Breast epithelium (tissue), 4 donors: ENCODE data around the gene SRSF11. TPM values are rescaled to one million over a fixed set of nuclear protein-coding genes. Genes with fewer than 3 reads are reported as not detected.

Source experiments
- DNase-seq, 2 donors: peaks; one replicate each; pipeline ENCODE4 v3.0.0-alpha.2; 2019; ENCODE audit warnings: low spot score in 2 of 2
- H3K27ac ChIP-seq, 2 donors: fragments of 200-600 bp; sonication (generic) in 1 of 2; one replicate each; pipeline ENCODE4 v1.5.1; 2016 to 2019; ENCODE audit warnings: mild to moderate bottlenecking in 1 of 2
- H3K27me3 ChIP-seq, 2 donors: fragments of 200-600 bp; sonication (generic) in 1 of 2; one replicate each; pipeline versions ENCODE4 v1.5.1 to v1.6.0; 2017 to 2019; ENCODE audit warnings: control low read depth in 1 of 2, mild to moderate bottlenecking in 1 of 2
- H3K36me3 ChIP-seq: fragments of 200-600 bp; one replicate; pipeline ENCODE4 v1.5.1; 2019
- H3K4me1 ChIP-seq, 2 donors: fragments of 200-600 bp; sonication (generic); one replicate each; pipeline ENCODE4 v1.5.1; 2016 to 2019; ENCODE audit warnings: control low read depth in 1 of 2
- H3K4me3 ChIP-seq, 3 donors: fragments of 200-600 bp; sonication (generic); 1 replicate in 2 of 3; 2 replicates in 1 of 3; pipeline ENCODE4 v1.5.1; 2016 to 2019; ENCODE audit warnings: mild to moderate bottlenecking in 3 of 3, moderate library complexity in 2 of 3
- H3K9me3 ChIP-seq, 2 donors: fragments of 200-600 bp; sonication (generic) in 1 of 2; one replicate each; pipeline ENCODE4 v1.5.1; 2016 to 2019; ENCODE audit warnings: control low read depth in 1 of 2
- CTCF ChIP-seq, 3 donors: fragments of 450-650 bp; IDR thresholded peaks; one replicate each; pipeline ENCODE4 v1.5.1; 2016 to 2017; ENCODE audit warnings: antibody characterized with exemption in 3 of 3, mild to moderate bottlenecking in 3 of 3, moderate library complexity in 3 of 3
- POLR2A ChIP-seq: fragments of 450-650 bp; IDR thresholded peaks from one replicate; pipeline ENCODE4 v1.6.1; 2016; ENCODE audit warnings: antibody characterized with exemption, mild to moderate bottlenecking, moderate library complexity
- POLR2AphosphoS5 ChIP-seq, 3 donors: sonication (generic); formaldehyde crosslinking; IDR thresholded peaks; one replicate each; pipeline ENCODE4 v1.6.1; 2017; ENCODE audit warnings: antibody characterized with exemption in 3 of 3
- intact Hi-C: fragments of 100-400 bp; cut with DNase I; formaldehyde crosslinking; loops from one replicate; pipeline ENCODE4 v1.15.1; 2023; ENCODE audit warnings: low total_unique reads
- total RNA-seq, 3 donors: library from RNA; depleted of rRNA; stranded (reverse); fragments of >200 nt; gene quantifications; one replicate each; pipeline ENCODE4 v1.1.0, GENCODE V29; 2016

Gene SRSF11
- total RNA-seq, 3 donors from 2014 or later = 200 to 295 (median 225) TPM

GRCh38 chr1:70293186-70293843 is 72.1 kb downstream of the SRSF11 start:
- Histone ChIP-seq H3K27me3 (no peaks in the 10 kb centered on the region), H3K36me3 (no peaks in the 10 kb centered on the region), H3K4me1 (no peaks in the 10 kb centered on the region), H3K27ac (no peak overlapping the region), H3K4me3 (no peak overlapping the region), H3K9me3 (no peaks in the 10 kb centered on the region)
- intact Hi-C loops = no loop called here
- DNase-seq = no peak
- TF ChIP-seq POLR2AphosphoS5 (IDR thresholded peaks at IDR 0.05) = no peak
- TF ChIP-seq POLR2A = no peak
- TF ChIP-seq CTCF (IDR thresholded peaks at IDR 0.05) = no peak

DNA sequence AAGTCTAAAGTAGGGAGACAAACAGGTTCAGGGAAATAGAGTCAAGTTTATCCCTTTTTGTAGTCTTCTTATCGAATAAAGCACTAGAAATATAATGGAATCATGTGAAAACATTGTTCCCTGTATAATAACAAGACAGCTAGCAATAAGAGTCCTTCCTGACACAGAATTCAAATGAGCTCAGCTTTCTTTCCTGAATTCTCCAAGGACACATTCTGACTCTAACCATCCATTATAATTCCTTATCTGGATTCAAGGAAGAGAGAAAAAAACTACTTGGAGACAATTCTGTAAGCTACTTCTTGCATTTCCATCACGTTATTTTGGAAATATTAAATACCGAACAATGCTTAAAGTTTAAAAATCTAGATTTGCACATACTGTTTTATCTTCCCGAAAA is 74.6 kb downstream of the SRSF11 start:
- DNase-seq = no peak
- intact Hi-C loops = no loop called here
- Histone ChIP-seq H3K4me3 (no peak overlapping the region), H3K9me3 (no peaks in the 10 kb centered on the region), H3K27ac (no peak overlapping the region), H3K36me3 (no peaks in the 10 kb centered on the region), H3K27me3 (no peaks in the 10 kb centered on the region), H3K4me1 (no peaks in the 10 kb centered on the region)
- TF ChIP-seq POLR2AphosphoS5 (IDR thresholded peaks at IDR 0.05) = no peak
- no peak for TF ChIP-seq CTCF (IDR thresholded peaks at IDR 0.05)
- no peak for TF ChIP-seq POLR2A

DNA sequence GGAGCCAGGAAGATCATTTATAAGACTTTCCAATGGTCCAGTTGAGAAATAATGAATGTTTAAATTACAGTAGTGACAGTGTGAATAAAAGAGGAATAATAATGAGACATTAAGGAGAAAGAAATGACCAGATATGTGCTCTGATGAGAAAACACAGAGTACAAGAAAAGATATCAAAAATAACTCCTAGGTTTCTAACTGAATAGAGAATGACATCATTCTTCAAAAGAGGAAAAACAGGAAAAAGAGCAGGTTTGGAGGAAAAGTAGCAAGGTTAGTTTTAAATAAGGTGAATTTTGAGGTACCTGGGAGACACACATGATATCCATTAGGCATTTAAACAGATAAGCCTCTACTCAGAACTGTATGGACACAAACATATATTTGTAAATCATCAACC is 78.3 kb downstream of the SRSF11 start:
- TF ChIP-seq POLR2A (no peak), POLR2AphosphoS5 (IDR thresholded peaks at IDR 0.05) (no peak), CTCF (IDR thresholded peaks at IDR 0.05) (no peak)
- intact Hi-C loops = no loop called here
- Histone ChIP-seq H3K36me3 (no peaks in the 10 kb centered on the region), H3K4me3 (no peak overlapping the region), H3K27me3 (no peaks in the 10 kb centered on the region), H3K9me3 (no peaks in the 10 kb centered on the region), H3K27ac (no peak overlapping the region), H3K4me1 (no peaks in the 10 kb centered on the region)
- DNase-seq = no peak

Other genes starting within 250 kb of the SRSF11 start
- 10 to 100 TPM; 13.9 to 22.1 (median 15.4) TPM for gene LRRC40, start 15.8 kb upstream of the SRSF11 start, total RNA-seq
- 10 to 100 TPM; 20.8 to 29.9 (median 28.5) TPM for gene ANKRD13C, start 133.3 kb downstream of the SRSF11 start, total RNA-seq
- 10 to 100 TPM in 1 of 3 donors, 1 to 10 TPM in 2; 4.9 to 11.7 (median 5.3) TPM for gene CTH, start 189.9 kb downstream of the SRSF11 start, total RNA-seq